HPDE6-E6E7 (cell line): ENCODE measurements around the gene CDHR1.

ENCODE experiments used
- DNase-seq: peaks from one replicate; pipeline ENCODE4 v3.0.0; 2011; ENCODE audit warnings: missing footprints; ENCODE audit errors: extremely low spot score

The CDHR1 gene

DNA sequence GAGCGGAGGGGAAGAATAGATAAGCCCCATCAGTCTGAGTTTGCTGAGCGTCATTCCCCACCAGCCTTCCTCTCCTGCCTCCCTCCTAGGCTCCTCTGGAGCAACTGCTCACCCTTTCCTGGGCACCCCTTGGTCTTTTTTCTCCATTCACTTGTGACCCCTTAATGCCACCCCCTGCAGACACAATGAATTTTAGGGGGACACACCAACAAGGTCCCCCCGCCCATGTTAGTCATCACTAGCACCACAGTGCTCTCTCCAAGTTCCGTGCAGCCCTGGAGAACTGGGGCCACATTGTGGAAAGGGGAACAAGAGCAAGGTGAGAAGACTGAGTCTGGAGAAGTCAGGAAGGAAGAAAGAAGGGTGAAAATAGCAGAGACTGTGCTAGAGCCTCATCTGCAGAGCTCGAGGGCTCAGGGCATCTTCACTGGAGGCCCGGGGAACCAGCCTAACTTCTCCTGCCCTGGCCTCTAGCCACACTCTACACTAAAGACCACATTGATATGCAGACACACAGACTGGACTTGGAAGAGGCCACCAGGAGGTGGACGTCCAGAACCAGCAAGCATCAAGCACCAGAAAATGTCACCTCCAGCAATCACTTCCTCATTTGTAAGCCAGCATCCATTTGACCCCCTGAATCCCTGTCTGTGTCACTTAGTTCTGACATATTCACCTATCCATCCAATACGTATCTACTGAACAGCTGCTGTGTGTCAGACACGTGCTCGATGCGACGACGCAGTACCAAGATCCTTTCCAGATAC is 68.0 kb downstream of the CDHR1 start:
- DNase-seq: no peak

DNA sequence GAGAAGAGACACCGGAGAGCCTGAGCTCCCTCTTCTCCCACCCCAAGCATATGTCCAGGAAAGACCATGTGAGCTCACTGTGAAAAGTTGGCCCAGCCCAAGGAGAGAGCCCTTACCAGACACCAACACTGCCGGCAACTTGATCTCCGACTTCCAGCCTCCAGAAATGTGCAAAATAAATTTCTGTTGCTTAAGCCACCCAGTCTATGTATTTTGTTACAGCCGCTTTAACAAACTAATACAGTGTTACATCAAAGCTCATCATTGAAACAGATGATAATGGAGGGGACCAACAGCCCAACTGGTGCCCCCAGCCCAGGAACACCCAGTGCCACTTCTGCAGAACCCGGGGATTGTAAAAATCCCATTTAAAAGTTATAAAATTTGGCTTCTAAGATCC is 69.4 kb downstream of the CDHR1 start:
- DNase-seq: no peak

DNA sequence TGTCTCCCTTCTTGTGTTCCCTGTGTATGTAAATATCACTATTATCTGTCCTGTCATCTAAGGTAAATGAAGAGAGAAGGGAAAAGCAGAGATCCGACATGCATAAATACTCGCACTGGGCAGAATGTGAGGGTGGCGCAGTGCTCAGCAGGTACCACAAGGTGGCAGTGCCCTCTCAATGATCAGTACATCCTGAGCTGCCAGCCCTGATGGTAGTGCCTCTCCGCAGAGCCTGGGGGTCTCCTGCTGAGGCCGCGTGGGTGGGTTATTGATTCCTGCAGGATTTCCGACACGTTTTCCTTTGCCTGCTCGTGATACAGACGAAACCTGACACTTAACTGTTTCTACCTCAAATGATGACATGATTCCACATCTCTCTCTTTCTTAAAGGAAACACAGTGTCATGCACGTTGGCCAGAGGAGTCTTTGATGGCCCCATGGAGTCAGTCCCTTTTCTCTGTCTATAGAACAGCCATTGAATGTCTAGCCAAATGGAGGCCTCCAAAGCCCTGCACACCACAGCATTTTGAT is 70.3 kb downstream of the CDHR1 start:
- peak; percentile 53 for DNase-seq

DNA sequence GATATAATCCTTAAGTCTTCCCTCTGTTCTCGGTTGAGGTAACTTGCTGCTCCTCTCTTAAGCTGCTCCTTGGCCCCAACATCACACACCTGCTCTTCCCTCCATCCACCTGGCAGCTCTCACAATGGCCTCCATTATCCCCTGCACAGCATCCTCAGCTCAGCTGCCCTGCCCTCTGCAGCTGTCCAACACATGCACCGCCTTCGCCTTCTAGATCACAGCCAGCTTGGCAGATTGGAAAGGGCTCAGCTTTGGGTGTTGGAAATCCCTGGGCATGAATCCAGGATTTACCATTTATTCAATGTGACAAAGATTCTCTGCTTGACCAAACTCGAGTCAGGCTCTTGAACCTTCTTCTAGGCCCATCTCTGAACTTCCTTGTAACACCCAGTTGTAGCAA is 71.1 kb downstream of the CDHR1 start:
- no peak for DNase-seq

DNA sequence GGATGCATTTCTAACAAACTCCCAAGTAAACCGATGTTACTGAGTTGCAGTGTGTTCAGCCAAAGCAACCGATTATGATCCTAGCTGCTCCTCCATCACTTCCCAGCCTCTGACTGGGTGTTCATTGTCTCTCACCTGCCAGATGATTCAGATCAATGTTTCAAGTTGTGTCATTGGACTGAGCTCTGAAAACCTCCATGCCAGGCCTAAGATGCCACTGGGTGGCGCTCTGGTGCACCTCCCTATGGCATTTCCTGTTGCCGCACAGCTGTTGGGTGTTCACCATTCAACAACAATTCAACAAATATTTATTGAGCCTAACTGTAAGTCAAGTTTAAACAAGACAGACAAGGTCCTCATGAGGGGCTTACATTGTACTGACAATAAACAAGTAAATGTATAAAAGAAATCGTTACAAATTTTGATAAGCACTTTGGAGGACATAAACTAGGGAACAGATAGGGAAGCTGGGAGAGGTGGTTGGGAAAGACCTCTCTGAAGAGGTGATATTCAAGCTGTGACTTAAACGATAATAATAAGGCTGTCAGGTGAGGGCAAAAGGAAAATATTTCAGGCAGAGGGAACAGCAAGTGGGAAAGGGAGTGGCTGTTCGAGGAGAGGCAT is 73.3 kb downstream of the CDHR1 start:
- DNase-seq: peak; percentile 14

DNA sequence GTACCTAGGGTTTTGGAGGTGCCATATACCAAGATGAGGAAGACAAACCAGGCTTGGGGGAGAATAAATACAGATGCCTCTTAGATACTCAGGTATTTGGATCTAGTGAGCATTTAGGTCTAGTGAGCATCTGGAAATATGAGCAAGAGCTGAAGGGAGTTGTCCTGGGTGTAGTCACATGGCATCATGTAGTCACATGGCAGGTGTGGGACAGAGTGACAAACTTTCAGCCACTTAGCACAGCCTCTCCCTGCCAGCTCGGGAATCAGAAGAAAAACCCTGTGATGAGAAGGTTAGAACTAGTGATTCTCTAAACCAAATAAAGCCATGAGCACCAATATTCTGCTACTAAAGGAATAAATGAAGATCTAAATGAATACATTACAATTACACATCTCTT is 74.8 kb downstream of the CDHR1 start:
- no peak for DNase-seq
